ENCODE results near the gene GPRASP2.
"Not testable (repeated sequence)": the region's sequence is repeated elsewhere in the genome, so short reads cannot be mapped to it uniquely, and the experiment has no call there.

- TF ChIP-seq CTCF (conservative IDR thresholded peaks at IDR 0.05; ENCODE audit: low read depth, low read length); EZH2 (IDR thresholded peaks at IDR 0.05; ENCODE audit: borderline replicate concordance, low read depth, low read length, poor library complexity, severe bottlenecking): not testable (repeated sequence)
Measured at GRCh38 chrX:102667034-102667433, 45.2 kb upstream of the GPRASP2 start.
